HS-5 (cell line): ENCODE data around the gene PEAK1.
A peak's percentile ranks its signal among the peaks of the same experiment; 100 is the strongest.
"Not testable (repeated sequence)": the region's sequence is repeated elsewhere in the genome, so short reads cannot be mapped to it uniquely, and the experiment has no call there.

Experiments used
- DNase-seq: peaks from one replicate; pipeline ENCODE4 v3.0.0-alpha.2; 2012; ENCODE audit warnings: low read depth

PEAK1 gene

DNA sequence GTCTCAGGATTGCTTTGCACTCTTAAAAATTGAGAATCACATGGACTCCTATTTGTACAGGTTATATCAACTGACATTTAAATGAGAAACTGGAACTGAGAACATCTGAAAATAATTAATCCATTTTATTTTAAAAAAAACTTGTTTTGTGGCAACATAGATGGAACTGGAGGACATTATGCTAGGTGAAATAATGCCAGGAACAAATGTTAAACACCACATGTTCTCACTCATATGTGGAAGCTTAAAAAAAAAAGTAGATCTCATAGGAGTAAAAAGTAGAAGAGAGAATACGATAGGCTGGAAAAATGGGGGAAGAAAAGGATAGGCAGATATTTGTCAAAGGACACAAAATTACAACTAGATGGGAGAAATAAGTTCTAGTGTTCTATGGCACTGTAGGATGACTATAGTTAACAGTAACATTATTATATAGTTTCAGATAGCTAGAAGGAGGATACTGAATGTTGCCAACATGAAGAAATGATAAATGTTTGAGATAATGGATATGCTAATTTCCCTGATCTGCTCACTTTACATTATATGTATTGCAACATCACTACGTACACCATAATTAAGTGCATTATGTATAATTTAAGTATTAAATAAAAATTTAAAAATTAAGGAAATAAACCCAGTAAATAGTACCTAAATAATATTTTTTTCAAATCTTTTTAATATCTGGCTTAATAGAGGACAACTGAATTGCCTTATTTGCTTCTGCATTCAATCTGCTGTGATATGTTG is 248.5 kb downstream of the PEAK1 start:
- no peak for DNase-seq

DNA sequence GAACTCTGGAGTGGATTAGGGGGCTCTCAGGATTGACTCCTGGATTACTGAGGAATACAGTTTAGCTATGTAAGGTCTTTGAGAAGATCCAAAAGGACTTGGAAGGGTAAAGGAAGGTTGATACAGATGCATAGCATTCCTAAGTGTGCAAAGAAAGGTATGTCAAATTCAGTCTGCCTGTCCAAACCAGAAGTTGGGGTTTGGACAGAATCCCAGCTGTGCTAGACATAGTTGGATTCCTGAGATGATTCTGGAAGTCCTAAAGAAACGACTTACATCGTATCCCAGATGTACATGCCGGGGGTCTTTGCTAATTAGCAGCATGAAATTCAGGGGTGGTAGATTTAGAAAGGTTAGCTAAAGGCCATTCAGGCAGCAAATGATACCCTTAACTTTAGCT is 251.3 kb downstream of the PEAK1 start:
- DNase-seq = no peak

- no peak for DNase-seq
Measured at GRCh38 chr15:77168141-77168540, 251.8 kb downstream of the PEAK1 start.

- no peak for DNase-seq
Measured at GRCh38 chr15:77167406-77167805, 252.5 kb downstream of the PEAK1 start.

DNA sequence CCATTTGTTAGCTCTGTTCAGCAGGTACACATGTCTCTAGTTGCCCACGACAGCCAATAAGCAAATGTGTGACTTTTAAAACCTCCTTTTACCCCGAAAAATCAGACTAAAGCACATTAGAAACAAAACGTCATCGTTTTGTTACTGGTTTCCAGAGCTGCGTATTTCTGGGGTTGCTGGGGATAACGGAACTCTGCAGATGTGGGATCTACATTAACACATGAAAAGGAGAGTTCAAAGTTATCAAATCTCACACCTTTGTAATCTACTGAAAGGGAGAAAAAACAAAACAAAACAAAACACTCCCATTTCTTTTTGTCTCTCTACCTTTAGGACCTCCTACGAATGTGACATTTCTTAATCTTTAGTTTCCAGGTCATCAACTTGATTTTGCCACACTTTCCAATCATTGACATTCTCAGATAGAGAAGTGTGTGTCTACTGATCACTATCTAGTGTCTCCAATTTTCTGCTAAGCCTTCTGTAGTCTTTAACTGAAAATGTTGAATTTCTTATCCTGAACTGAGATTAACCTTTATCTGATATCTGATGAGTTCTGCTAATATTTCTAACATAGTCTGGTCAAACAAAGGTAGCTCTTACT is 256.0 kb downstream of the PEAK1 start:
- DNase-seq = no peak

GRCh38 chr15:77162872-77163633 is 256.9 kb downstream of the PEAK1 start:
- no peak for DNase-seq

DNA sequence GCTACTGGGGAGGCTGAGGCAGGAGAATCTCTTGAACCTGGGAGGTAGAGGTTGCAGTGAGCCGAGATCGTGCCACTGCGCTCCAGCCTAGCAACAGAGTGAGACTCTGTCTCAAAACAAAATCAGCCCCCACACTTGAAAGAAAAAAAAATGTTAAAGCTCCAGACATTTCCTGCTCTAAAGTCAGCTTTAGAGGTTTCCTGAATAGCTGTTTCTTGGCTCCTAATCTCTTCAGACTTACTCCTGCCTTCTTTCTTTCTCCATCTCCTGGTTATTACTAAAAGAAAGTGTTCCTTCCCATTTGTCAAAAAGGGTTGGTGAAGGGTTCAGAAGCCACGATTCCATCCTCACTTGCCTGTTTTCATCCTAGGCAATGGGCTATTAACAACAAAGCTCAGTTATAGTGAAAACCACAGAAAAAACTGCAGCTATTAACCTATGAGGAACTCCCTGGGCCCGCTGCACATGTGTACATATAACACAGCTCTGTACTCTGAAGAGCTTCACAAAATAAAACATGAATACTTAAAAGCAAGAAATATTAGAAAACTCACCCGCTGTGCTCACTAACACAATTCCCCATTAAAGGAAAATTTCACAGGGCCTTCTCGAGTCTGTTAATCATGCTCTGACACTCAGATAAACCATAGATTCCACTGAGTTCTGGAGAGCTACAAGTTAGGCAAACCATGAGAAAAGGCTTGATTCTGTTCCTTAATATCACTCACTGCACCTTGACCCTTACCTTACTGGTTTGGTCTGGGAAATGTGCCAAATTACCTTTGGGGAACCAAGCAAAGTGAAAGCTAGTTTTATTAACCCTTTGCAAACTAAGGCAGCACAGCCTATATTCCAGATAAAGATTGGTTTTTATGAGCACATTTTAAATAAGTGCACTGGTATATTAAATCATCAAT is 259.1 kb downstream of the PEAK1 start:
- DNase-seq = no peak

- DNase-seq = not testable (repeated sequence)
Measured at GRCh38 chr15:77156000-77156399, 263.9 kb downstream of the PEAK1 start.

DNA sequence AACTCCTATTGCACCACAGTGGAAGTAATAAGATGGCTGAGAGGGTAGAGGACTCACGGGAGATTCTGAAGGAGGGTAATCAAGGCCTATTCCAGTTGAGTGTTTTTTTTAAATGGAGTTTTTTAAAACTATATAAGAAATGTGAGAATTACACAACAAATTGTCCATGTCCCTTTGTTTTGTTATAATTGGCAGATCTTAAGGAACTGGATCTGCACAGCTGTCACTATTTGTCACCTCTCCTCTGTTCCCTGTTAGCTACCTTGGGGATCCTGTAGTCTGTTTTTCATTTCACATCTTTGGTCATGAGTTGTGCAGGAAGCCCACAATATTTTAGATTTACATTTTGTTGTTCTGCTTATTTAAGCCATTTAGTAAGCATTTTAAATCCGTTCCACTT is 271.7 kb downstream of the PEAK1 start:
- no peak for DNase-seq

- DNase-seq = no peak
Measured at GRCh38 chr15:77145370-77145769, 274.5 kb downstream of the PEAK1 start.

- peak; percentile 92 for DNase-seq
Measured at GRCh38 chr15:77144492-77145070, 275.3 kb downstream of the PEAK1 start.

DNA sequence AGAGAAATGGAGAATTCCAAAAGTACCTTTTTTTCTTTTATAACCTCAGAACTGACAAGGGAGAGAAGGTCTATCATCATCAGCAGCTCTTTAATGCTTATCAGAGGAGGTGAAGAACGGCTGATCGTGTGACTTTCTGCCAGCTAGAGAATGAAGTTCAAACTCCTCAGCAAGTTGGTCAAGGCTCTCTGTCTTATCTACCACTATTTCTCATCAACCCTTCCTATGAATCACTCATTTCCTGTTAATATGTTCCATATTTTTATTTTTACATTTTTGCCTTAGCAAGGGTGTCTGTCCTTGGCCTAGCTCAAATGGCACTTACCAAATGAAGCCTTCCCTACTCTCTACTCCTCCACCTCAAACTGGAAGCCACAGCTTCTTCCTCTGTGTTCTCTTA is 275.9 kb downstream of the PEAK1 start:
- DNase-seq = no peak

GRCh38 chr15:77143616-77144015 is 276.3 kb downstream of the PEAK1 start:
- no peak for DNase-seq

DNA sequence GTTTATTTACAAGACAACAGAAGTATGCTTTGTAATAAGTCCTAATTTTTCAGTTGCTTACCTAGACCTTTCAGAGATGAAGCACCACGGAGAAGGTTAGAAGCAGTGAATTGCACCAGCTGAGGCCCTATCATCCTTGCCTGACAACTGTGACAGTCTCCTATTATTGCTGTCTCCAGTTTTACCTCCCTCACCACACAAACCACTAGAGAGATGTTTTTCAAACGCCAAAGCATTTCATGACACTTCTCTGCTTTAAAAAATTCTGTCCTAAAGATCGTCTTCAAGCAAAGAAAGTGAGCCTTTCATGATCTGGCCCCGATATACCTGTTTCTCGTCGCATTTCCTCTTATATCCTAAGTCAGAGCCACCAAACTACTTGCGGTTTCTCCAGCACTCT is 276.7 kb downstream of the PEAK1 start:
- no peak for DNase-seq

DNA sequence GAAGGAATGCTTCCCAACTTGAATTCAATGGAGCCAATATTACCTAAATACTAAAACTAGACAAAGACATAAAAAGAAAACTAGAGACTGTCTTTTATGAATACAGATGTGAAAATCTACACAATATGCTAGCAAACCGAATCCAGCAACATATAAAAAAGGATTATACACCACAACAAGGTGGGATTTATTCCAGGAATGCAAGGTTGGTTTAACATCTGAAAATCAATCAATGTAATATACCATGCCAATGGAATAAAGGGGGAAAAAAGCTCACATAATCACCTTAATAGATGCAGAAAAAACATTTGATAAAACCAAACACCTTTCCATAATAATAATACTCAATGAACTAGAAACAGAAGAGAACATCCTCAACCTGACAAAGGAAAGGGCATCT is 279.7 kb downstream of the PEAK1 start:
- DNase-seq = no peak

DNA sequence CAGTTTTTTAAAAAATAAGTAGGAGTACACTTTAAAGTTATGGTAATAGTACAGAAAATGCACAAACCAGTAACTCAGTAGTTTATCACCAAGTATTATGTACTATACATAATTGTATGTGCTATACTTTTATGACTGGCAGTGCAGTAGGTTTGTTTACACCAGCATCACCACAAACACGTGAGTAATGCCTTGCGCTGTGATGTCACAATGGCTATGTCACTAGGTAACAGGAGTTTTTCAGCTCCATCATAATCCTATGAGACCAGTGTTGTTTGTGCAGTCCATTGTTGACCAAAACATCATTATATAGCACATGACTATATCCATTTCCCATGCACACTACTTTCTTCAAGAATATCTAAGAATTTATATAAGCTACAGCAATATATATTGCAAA is 280.6 kb downstream of the PEAK1 start:
- DNase-seq = no peak

DNA sequence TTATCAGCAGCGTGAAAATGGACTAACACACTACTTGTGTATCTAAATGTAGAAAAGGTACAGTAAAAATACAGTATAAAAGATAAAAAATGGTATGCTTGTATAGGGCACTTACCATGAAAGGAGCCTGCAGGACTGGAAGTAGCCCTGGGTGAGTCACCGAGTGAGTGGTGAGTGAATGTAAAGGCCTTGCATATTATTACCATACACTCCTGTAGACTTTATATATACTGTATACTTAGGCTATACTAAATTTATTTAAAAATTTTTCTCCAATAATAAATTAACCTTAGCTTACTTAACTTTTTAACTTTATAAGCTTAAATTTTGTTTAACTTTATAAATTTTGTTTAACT is 281.8 kb downstream of the PEAK1 start:
- no peak for DNase-seq

GRCh38 chr15:77135181-77135580 is 284.7 kb downstream of the PEAK1 start:
- no peak for DNase-seq

DNA sequence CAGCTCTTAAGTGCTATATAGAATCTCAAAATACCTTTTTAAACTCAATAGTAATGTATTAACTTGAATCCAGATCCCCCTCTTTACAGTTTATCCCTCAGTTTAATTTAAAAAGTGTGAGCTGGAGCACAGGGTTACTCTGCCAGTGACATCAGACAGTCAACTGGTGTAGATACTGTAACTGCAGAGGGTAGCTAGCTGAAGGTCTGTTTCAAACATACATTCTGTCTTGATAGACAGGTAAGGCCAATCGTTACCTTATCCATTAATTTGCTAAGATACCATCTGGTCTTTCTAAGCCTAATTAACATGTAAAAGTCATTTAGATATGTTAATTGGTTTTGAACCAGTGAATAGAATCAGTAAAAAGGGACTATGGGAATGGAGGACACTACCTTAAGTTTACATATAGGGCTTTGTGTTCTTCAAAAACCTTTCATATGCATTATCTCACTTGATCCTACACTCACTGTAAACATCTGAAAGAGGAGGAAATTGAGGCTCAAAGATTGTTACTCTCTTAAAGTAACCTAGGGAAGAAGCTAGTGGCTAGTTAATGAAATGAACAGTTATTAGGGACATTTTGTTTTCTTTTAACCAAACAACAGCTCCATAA is 289.5 kb downstream of the PEAK1 start:
- no peak for DNase-seq

GRCh38 chr15:77127626-77128025 is 292.3 kb downstream of the PEAK1 start:
- DNase-seq = no peak

DNA sequence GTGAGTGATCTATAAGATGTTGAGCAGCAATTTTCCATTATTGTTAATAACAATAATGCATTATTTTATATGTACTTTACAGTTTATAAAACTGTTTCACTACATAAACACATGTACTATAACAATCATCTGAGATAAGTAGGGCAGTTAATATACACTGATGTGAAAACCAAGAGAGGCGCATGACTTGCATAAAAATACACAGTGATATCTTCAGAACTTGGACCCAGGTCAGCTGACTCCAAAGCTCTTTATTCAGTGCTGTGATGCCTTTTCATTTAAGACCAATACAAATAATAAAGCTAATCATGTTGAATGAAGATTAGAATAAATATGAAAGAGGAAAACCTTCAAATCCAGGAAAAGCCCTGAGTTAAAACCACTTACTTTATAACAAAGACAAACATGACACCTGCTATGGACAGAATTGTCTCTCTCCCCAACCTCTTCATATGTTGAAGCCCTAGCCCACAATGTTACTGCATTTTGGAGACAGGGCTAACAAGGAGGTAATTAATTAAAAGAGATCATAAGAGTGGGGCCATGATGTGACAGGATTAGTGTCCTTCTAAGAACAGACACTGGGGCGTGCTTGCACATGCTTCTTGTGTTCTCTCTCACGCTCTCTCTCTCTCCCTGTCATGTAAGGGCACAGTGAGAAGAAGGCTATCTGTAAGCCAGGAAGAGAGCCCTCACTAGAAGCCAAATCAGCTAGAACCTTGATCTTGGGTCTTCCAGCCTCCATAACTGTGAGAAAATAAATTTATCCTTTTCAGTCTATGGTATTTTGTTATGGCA is 293.2 kb downstream of the PEAK1 start:
- no peak for DNase-seq
